C4-2B (cell line): Measurements from ENCODE around the gene NDE1.

Experiments
- H3K27ac ChIP-seq: fragments of 450-650 bp; 2 replicates; pipeline ENCODE4 v1.5.1; 2017
- ZFX ChIP-seq: fragments of 450-650 bp; IDR thresholded peaks from 2 replicates; pipeline ENCODE4 v1.6.1; 2017
- TF ChIP-seq, protein P1 (sequence below): fragments of 450-650 bp; conservative IDR thresholded peaks from 2 replicates; pipeline ENCODE4 v1.5.1; 2017; ENCODE audit warnings: mild to moderate bottlenecking

NDE1 gene

DNA sequence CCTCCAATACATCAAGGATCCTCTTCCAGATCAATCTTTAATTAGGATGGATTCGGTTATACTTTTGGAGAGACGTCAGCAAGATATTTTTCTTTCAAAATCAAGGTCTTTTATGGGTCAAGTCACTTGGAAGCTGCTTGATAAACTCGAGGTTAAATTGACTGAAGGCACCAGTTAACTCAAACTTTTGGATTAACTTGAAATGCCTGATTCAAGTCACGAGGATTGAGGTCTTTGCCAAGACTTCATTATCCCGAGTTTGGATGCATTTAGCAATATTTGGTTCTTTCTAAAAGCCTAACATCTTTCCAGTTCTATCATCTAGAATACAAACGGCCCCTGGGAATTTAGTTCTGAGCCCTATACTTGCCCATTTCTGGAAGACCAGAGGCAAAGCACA, 123.9 kb downstream of the NDE1 start:
- TF ChIP-seq, protein P1, sequence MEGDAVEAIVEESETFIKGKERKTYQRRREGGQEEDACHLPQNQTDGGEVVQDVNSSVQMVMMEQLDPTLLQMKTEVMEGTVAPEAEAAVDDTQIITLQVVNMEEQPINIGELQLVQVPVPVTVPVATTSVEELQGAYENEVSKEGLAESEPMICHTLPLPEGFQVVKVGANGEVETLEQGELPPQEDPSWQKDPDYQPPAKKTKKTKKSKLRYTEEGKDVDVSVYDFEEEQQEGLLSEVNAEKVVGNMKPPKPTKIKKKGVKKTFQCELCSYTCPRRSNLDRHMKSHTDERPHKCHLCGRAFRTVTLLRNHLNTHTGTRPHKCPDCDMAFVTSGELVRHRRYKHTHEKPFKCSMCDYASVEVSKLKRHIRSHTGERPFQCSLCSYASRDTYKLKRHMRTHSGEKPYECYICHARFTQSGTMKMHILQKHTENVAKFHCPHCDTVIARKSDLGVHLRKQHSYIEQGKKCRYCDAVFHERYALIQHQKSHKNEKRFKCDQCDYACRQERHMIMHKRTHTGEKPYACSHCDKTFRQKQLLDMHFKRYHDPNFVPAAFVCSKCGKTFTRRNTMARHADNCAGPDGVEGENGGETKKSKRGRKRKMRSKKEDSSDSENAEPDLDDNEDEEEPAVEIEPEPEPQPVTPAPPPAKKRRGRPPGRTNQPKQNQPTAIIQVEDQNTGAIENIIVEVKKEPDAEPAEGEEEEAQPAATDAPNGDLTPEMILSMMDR: no peak
- TF ChIP-seq ZFX: no peak
- H3K27ac ChIP-seq: no peak overlapping the region

DNA sequence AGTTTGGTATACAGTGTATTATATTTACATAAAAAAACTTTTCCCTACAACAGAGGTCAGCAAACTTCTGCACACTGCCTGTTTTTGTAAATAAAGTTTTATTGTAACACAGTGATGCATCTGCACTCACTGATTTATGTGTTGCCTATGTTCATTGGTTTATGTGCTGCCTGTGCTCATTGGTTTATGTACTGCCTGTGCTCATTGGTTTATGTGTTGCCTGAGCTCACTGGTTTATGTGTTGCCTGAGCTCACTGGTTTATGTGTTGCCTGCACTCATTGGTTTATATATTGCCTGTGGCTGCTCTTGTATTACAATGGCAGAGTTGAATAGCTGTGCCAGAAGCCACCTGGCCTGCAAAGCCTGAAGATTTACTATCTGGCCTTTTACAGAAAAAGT, 125.2 kb downstream of the NDE1 start:
- H3K27ac ChIP-seq: no peak overlapping the region
- TF ChIP-seq, protein P1: no peak
- no peak for TF ChIP-seq ZFX

DNA sequence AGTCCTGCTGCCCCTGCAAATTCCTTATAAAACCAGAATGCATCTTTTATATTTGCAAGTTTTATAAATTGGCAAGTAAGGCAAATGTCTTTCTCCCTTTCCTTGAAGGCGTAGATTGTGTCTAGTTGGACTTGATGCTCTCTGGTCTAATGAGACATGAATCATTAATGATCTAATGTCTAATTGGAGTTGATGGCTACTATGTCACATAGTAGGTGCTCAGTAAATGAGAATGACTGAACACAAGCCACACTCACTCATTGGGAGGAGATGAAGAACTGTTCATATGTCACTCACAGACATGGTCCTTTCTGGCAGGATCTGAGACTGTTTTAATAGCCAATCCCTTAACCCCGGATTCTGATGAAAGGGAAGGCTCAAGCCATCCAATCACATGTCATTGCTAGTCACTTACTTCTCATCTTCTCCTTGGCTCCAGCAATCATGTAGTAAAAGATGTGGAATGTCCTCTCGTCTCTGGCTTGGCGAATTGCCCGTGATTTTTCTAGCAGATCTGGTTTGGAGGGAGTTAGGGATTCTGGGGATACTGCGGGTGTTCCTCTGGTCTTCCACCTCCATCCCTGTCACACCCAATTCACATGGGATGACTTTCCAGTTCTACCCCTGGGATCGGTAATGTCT, 125.7 kb downstream of the NDE1 start:
- H3K27ac ChIP-seq: no peak overlapping the region
- no peak for TF ChIP-seq ZFX
- TF ChIP-seq, protein P1: no peak
